Nephron progenitor cell (in vitro differentiated cells): Measurements from ENCODE around the gene CAPN1.
A peak's percentile ranks its signal among the peaks of the same experiment; 100 is the strongest.

ENCODE experiments used
- DNase-seq: peaks from one replicate; pipeline ENCODE4 v3.0.0; 2021
- H3K27ac Mint-ChIP-seq: 2 replicates; pipeline ENCODE4 v1.8.0; 2021; ENCODE audit warnings: mild to moderate bottlenecking, moderate library complexity, mixed read lengths
- H3K27me3 Mint-ChIP-seq: 2 replicates; pipeline ENCODE4 v1.8.0; 2021; ENCODE audit warnings: mild to moderate bottlenecking, low read depth, mixed read lengths; ENCODE audit not compliant: poor library complexity
- H3K36me3 Mint-ChIP-seq: 2 replicates; pipeline ENCODE4 v1.8.0; 2021; ENCODE audit warnings: low read depth, mixed read lengths
- H3K4me1 Mint-ChIP-seq: 2 replicates; pipeline ENCODE4 v1.8.0; 2021; ENCODE audit warnings: mixed read lengths
- H3K4me3 Mint-ChIP-seq: 2 replicates; pipeline ENCODE4 v1.8.0; 2021; ENCODE audit warnings: mild to moderate bottlenecking, moderate library complexity, mixed read lengths
- H3K9me3 Mint-ChIP-seq: 2 replicates; pipeline ENCODE4 v1.8.0; 2021; ENCODE audit warnings: mild to moderate bottlenecking, moderate library complexity, mixed read lengths
- CTCF ChIP-seq: fragments of 200-600 bp; sonication (generic); IDR thresholded peaks from 2 replicates; pipeline ENCODE4 v1.5.0; 2021; ENCODE audit warnings: antibody characterized with exemption

CAPN1 gene

DNA sequence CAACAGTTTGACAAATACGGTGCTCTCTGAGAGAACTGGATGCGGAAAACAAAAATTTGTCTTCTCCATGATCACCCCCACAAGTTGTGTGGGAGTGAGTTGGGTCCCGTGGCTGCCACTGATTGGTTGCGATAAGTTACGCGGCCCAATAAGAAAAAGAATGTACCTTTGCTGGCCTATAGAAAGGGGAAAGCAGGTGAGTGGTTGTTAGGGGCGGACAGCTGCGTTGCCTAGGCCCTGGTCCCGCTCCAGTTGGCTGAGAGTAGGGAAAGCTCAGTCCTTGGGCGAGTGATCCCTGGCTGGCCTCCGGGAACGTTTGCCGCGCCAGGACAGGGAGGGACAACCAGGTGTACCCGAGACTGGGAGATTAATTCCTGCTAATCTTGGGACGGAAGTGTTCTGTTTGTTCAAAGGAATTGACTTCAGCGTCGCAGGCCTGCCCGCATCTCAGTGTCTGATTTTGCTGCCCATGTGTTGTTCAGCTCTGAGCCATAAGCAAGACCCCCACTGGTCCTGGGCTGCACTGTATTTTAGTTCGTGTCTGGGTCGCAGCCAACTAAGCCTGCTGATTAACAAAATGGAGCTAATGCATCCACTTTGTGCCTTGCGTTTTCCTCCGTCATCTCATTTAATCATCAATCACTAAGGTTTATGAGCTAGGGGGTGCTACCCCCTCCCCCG lies 46.6 kb upstream of the CAPN1 start:
- no peak for TF ChIP-seq CTCF
- Mint-ChIP-seq H3K27ac (peak overlapping the region; percentile 100), H3K36me3 (peaks cover 7% of the 10 kb centered on the region), H3K27me3 (peaks cover 28% of the 10 kb centered on the region), H3K4me1 (peaks cover 42% of the 10 kb centered on the region), H3K9me3 (peaks cover 3% of the 10 kb centered on the region), H3K4me3 (peak overlapping the region; percentile 99)
- peak; percentile 82 for DNase-seq

- H3K9me3 Mint-ChIP-seq: peaks cover 3% of the 10 kb centered on the region
- H3K27me3 Mint-ChIP-seq: peaks cover 32% of the 10 kb centered on the region
- H3K36me3 Mint-ChIP-seq: peaks cover 7% of the 10 kb centered on the region
- H3K4me3 Mint-ChIP-seq: peak overlapping the region; percentile 99
- peak overlapping the region; percentile 100 for H3K27ac Mint-ChIP-seq
- DNase-seq: no peak
- no peak for TF ChIP-seq CTCF
- H3K4me1 Mint-ChIP-seq: peaks cover 42% of the 10 kb centered on the region
These were observed 46.0 kb upstream of the CAPN1 start for GRCh38 chr11:65135633-65136145.

- Mint-ChIP-seq H3K27ac (no peak overlapping the region), H3K36me3 (no peaks in the 10 kb centered on the region), H3K4me1 (peaks cover 42% of the 10 kb centered on the region), H3K9me3 (peaks cover 3% of the 10 kb centered on the region), H3K27me3 (peaks cover 41% of the 10 kb centered on the region), H3K4me3 (peak overlapping the region; percentile 99)
- TF ChIP-seq CTCF: no peak
- DNase-seq: no peak
These were observed 45.1 kb upstream of the CAPN1 start for GRCh38 chr11:65136515-65137096.

DNA sequence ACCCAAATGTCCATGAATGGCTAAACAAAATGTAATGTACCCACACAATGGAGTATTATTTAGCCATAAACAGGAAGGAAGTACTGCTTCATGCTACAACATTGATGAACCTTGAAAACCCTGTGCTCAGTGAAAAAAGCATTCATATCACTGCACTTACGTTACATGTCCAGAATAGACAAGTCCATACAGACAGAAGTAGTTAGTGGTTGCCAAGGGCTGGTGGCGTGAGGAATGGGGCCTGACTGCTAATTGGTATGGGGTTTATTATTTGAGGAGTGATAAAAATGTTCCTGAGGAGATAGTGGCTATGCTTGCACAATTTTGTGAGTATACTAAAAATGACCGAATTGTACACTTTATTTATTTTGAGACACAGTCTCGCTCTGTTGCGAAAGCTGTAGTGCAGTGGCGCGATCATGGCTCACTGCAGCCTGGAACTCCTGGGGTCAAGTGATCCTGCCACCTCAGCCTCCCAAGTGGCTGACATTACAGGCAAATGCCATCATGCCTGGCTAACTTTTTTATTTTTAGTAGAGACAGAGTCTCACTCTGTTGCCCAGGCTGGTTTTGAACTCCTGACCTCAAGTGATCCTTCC lies 39.7 kb upstream of the CAPN1 start:
- no peaks in the 10 kb centered on the region for H3K36me3 Mint-ChIP-seq
- TF ChIP-seq CTCF: no peak
- H3K27ac Mint-ChIP-seq: no peak overlapping the region
- DNase-seq: no peak
- H3K4me3 Mint-ChIP-seq: no peak overlapping the region
- H3K4me1 Mint-ChIP-seq: peaks cover 11% of the 10 kb centered on the region
- peaks cover 81% of the 10 kb centered on the region for H3K27me3 Mint-ChIP-seq
- peaks cover 16% of the 10 kb centered on the region for H3K9me3 Mint-ChIP-seq

GRCh38 chr11:65147352-65148075 lies 34.2 kb upstream of the CAPN1 start:
- Mint-ChIP-seq H3K27me3 (peaks cover 51% of the 10 kb centered on the region), H3K4me1 (peaks cover 13% of the 10 kb centered on the region)
- no peak for TF ChIP-seq CTCF

More at GRCh38 chr11:65147352-65148075, 34.2 kb upstream of the CAPN1 start:
- no peak overlapping the region for H3K27ac Mint-ChIP-seq
- no peak overlapping the region for H3K4me3 Mint-ChIP-seq
- H3K36me3 Mint-ChIP-seq: no peaks in the 10 kb centered on the region
- H3K9me3 Mint-ChIP-seq: peaks cover 17% of the 10 kb centered on the region
- no peak for DNase-seq
